Neural progenitor cell (in vitro differentiated cells): ENCODE results near the gene SETD3. TPM values are rescaled to one million over a fixed set of nuclear protein-coding genes. Genes with fewer than 3 reads are reported as not detected.

Source experiments
- DNase-seq: peaks from one replicate; pipeline ENCODE4 v3.0.0-alpha.2; 2016; ENCODE audit warnings: low spot score
- H2AFZ ChIP-seq: fragments of 200-600 bp; sonication (generic); replicated peaks from 2 replicates; pipeline ENCODE4 v1.6.1; 2016; ENCODE audit warnings: antibody characterized with exemption
- H3F3A ChIP-seq: fragments of 200-600 bp; sonication (generic); 2 replicates; pipeline ENCODE4 v1.6.1; 2016; ENCODE audit warnings: antibody characterized with exemption, low read depth
- H3K27ac ChIP-seq: fragments of 200-600 bp; sonication (generic); 2 replicates; pipeline ENCODE4 v1.5.1; 2016; ENCODE audit warnings: mild to moderate bottlenecking
- H3K27me3 ChIP-seq: fragments of 200-600 bp; sonication (generic); 2 replicates; pipeline ENCODE4 v1.6.1; 2016; ENCODE audit warnings: mild to moderate bottlenecking, moderate library complexity
- H3K36me3 ChIP-seq: fragments of 200-600 bp; sonication (generic); 2 replicates; pipeline ENCODE4 v1.5.1; 2016
- H3K4me1 ChIP-seq: fragments of 200-600 bp; sonication (generic); 2 replicates; pipeline ENCODE4 v1.6.1; 2016; ENCODE audit warnings: mixed run types
- H3K4me2 ChIP-seq: fragments of 200-600 bp; sonication (generic); 2 replicates; pipeline ENCODE4 v1.6.1; 2016
- H3K4me3 ChIP-seq: fragments of 200-600 bp; sonication (generic); 2 replicates; pipeline ENCODE4 v1.5.1; 2016
- H3K79me2 ChIP-seq: fragments of 200-600 bp; sonication (generic); 2 replicates; pipeline ENCODE4 v1.6.1; 2016; ENCODE audit warnings: low read depth
- H3K9ac ChIP-seq: fragments of 200-600 bp; sonication (generic); 2 replicates; pipeline ENCODE4 v1.6.1; 2016
- H3K9me3 ChIP-seq: fragments of 200-600 bp; sonication (generic); 2 replicates; pipeline ENCODE4 v1.5.1; 2016; ENCODE audit warnings: low read depth
- H4K20me1 ChIP-seq: fragments of 200-600 bp; sonication (generic); 2 replicates; pipeline ENCODE4 v1.6.1; 2016; ENCODE audit warnings: low read depth
- H3K27ac Mint-ChIP-seq: 3 replicates; pipeline ENCODE4 v1.8.0; 2021; ENCODE audit warnings: mixed read lengths
- H3K27me3 Mint-ChIP-seq: 2 replicates; pipeline ENCODE4 v1.8.0; 2022; ENCODE audit warnings: low read depth, mild to moderate bottlenecking, inconsistent platforms, moderate library complexity, mixed read lengths; ENCODE audit not compliant: insufficient read depth
- H3K36me3 Mint-ChIP-seq: 3 replicates; pipeline ENCODE4 v1.8.0; 2021; ENCODE audit warnings: mixed read lengths
- H3K4me1 Mint-ChIP-seq: 3 replicates; pipeline ENCODE4 v1.8.0; 2021; ENCODE audit warnings: mixed read lengths
- H3K4me3 Mint-ChIP-seq: 3 replicates; pipeline ENCODE4 v1.8.0; 2021; ENCODE audit warnings: mild to moderate bottlenecking, moderate library complexity, mixed read lengths
- H3K9me3 Mint-ChIP-seq: 3 replicates; pipeline ENCODE4 v1.8.0; 2020; ENCODE audit warnings: mixed read lengths
- EZH2 ChIP-seq: fragments of 200-600 bp; sonication (generic); IDR thresholded peaks from 2 replicates; pipeline ENCODE4 v1.6.1; 2017; ENCODE audit warnings: antibody characterized with exemption, mild to moderate bottlenecking, moderate library complexity
- EZH2phosphoT487 ChIP-seq: fragments of 200-600 bp; sonication (generic); IDR thresholded peaks from 2 replicates; pipeline ENCODE4 v1.6.1; 2017; ENCODE audit warnings: antibody characterized with exemption
- total RNA-seq: library from RNA; depleted of rRNA; stranded (reverse); fragments of >200 nt; gene quantifications from 2 replicates; pipeline ENCODE4 v1.2.3, GENCODE V29; 2015; ENCODE audit warnings: low replicate concordance
- TF ChIP-seq, protein P1 (sequence below): fragments of 200-600 bp; sonication (generic); IDR thresholded peaks from 2 replicates; pipeline ENCODE4 v1.5.1; 2017; ENCODE audit warnings: antibody characterized with exemption, mild to moderate bottlenecking

Gene SETD3
- total RNA-seq, 1 donor from 2014 or later: 68.0 TPM

DNA sequence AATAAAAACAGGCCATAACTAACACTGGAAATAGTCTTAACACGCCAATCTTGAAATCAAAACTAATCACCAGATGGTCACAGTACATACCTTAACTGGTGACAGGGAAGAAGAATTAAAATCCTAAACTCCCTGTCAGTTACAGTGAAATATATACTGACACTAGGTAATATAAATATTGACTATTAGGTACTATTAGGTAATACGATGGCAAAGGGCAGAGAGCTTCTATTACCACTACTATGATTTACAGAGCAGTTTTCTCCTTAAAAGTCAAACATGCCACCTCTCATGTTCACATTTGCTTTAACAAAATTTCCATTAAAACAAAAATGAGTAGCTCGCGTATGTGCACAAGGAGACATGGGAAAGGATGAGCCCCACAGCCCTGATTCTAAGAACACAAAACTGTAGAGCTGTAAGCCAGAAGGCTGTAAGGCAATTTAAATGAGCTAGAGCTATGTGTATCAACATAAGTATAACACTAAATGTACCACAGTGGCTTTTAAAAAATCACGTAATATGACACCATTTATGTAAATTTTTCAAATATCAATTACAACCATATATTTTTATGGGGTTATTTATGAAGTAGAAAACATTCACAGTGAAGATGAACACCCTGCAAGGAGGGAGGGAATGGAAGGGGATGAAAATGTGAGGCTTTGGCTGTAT is 19.1 kb downstream of the SETD3 start:
- no peaks in the 10 kb centered on the region for H3K9me3 ChIP-seq
- no peak overlapping the region for H2AFZ ChIP-seq
- TF ChIP-seq, protein P1, sequence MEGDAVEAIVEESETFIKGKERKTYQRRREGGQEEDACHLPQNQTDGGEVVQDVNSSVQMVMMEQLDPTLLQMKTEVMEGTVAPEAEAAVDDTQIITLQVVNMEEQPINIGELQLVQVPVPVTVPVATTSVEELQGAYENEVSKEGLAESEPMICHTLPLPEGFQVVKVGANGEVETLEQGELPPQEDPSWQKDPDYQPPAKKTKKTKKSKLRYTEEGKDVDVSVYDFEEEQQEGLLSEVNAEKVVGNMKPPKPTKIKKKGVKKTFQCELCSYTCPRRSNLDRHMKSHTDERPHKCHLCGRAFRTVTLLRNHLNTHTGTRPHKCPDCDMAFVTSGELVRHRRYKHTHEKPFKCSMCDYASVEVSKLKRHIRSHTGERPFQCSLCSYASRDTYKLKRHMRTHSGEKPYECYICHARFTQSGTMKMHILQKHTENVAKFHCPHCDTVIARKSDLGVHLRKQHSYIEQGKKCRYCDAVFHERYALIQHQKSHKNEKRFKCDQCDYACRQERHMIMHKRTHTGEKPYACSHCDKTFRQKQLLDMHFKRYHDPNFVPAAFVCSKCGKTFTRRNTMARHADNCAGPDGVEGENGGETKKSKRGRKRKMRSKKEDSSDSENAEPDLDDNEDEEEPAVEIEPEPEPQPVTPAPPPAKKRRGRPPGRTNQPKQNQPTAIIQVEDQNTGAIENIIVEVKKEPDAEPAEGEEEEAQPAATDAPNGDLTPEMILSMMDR: no peak
- TF ChIP-seq EZH2: no peak
- no peak for TF ChIP-seq EZH2phosphoT487
- Mint-ChIP-seq H3K9me3 (no peaks in the 10 kb centered on the region), H3K4me3 (no peak overlapping the region), H3K36me3 (peaks cover 25% of the 10 kb centered on the region), H3K4me1 (peaks cover 4% of the 10 kb centered on the region), H3K27me3 (peaks cover 2% of the 10 kb centered on the region), H3K27ac (no peak overlapping the region)
- peaks cover 8% of the 10 kb centered on the region for H3K36me3 ChIP-seq
- H3K27ac ChIP-seq: no peak overlapping the region
- no peaks in the 10 kb centered on the region for H3K27me3 ChIP-seq
- H3K79me2 ChIP-seq: peaks cover 19% of the 10 kb centered on the region
- no peak overlapping the region for H3K4me3 ChIP-seq
- H4K20me1 ChIP-seq: peaks cover 35% of the 10 kb centered on the region
- H3K9ac ChIP-seq: no peak overlapping the region
- H3K4me1 ChIP-seq: no peaks in the 10 kb centered on the region
- DNase-seq: no peak
- no peaks in the 10 kb centered on the region for H3F3A ChIP-seq
- no peak overlapping the region for H3K4me2 ChIP-seq

DNA sequence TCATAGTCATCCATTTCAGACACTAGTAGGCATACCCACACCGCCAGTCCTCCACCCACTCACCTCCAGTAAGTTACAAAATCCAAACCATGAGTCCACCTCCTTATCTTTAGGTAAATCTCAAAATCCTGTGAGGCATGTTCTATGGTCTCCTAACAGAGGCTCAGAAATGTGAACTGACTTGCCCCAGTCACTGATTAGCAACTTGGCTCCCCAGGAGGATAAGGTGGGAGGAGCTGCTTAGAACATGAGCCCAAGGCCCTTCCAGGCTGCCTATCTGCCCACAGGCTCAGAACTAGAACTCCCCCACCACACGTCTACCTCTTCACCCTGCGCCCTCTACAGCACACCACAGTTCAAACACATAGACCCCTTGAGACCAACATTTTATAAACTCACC is 19.9 kb downstream of the SETD3 start:
- Histone ChIP-seq H2AFZ (no peak overlapping the region), H3K9me3 (no peaks in the 10 kb centered on the region), H3K4me1 (no peaks in the 10 kb centered on the region), H3K4me2 (no peak overlapping the region), H3K9ac (no peak overlapping the region), H3K79me2 (peaks cover 12% of the 10 kb centered on the region), H3K27me3 (no peaks in the 10 kb centered on the region), H4K20me1 (peaks cover 34% of the 10 kb centered on the region), H3K36me3 (peaks cover 8% of the 10 kb centered on the region), H3F3A (no peaks in the 10 kb centered on the region), H3K4me3 (no peak overlapping the region), H3K27ac (no peak overlapping the region)
- Mint-ChIP-seq H3K9me3 (no peaks in the 10 kb centered on the region), H3K4me3 (no peak overlapping the region), H3K36me3 (peaks cover 26% of the 10 kb centered on the region), H3K4me1 (peaks cover 4% of the 10 kb centered on the region), H3K27ac (no peak overlapping the region), H3K27me3 (peaks cover 2% of the 10 kb centered on the region)
- DNase-seq: no peak
- no peak for TF ChIP-seq EZH2phosphoT487
- TF ChIP-seq EZH2: no peak
- TF ChIP-seq, protein P1: no peak

DNA sequence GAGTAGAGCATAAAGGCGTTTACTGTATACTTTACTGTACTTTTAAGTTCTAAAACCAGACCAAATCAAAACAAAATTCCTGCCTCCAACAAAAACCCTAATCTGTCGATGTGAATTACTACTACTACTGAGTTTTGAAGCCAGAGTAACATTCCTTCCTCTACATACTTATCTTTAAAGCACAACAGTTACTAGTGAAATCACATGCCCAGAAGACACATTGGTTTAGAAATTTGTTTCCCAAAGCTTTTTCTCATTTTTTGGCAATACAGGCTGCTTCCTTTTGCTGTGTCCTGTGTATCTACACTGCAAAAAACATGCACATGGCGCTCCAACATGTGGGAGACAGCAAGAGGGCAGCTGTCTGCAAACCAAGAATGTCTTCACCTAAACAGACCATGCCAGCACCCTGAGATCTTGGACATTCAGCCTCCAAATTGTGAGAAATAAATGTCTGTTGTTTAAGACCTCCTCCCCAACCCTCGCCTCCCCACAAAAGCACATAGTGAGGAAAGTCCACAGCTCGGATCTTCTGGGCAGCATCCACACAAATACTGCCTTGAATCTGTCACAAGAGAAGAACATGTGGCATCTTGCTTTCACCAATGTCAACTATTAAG is 21.1 kb downstream of the SETD3 start:
- H3K9me3 ChIP-seq: no peaks in the 10 kb centered on the region
- Mint-ChIP-seq H3K4me3 (no peak overlapping the region), H3K9me3 (no peaks in the 10 kb centered on the region), H3K36me3 (peaks cover 30% of the 10 kb centered on the region), H3K27me3 (peaks cover 2% of the 10 kb centered on the region), H3K27ac (no peak overlapping the region), H3K4me1 (peaks cover 4% of the 10 kb centered on the region)
- no peak overlapping the region for H3K4me3 ChIP-seq
- H3K79me2 ChIP-seq: peaks cover 6% of the 10 kb centered on the region
- H4K20me1 ChIP-seq: peaks cover 28% of the 10 kb centered on the region
- H2AFZ ChIP-seq: no peak overlapping the region
- no peak overlapping the region for H3K4me2 ChIP-seq
- no peak overlapping the region for H3K9ac ChIP-seq
- TF ChIP-seq EZH2phosphoT487 (no peak), EZH2 (no peak)
- TF ChIP-seq, protein P1: no peak
- H3K27ac ChIP-seq: no peak overlapping the region
- no peaks in the 10 kb centered on the region for H3K27me3 ChIP-seq
- DNase-seq: no peak
- H3K4me1 ChIP-seq: no peaks in the 10 kb centered on the region
- peaks cover 8% of the 10 kb centered on the region for H3K36me3 ChIP-seq
- no peaks in the 10 kb centered on the region for H3F3A ChIP-seq
